Stimulated activated CD8-positive, alpha-beta memory T cell treated with anti-CD3 and anti-CD28 coated beads, Interleukin-4, amount 100 ng/mL, for 4 hours (primary cell): ENCODE data around the gene ARHGAP20.

Experiments used
- DNase-seq, 2 donors: peaks; one replicate each; pipeline ENCODE4 v3.0.0-alpha.2; 2020; ENCODE audit warnings: low read depth in 2 of 2, low spot score in 1 of 2

The ARHGAP20 gene

GRCh38 chr11:110711776-110712658, at the start of gene ARHGAP20:
TSS of gene ARHGAP20 (minus strand) at chr11:110712437. CDS start at chr11:110712231, 206 bp downstream.
- DNase-seq = no peak

DNA sequence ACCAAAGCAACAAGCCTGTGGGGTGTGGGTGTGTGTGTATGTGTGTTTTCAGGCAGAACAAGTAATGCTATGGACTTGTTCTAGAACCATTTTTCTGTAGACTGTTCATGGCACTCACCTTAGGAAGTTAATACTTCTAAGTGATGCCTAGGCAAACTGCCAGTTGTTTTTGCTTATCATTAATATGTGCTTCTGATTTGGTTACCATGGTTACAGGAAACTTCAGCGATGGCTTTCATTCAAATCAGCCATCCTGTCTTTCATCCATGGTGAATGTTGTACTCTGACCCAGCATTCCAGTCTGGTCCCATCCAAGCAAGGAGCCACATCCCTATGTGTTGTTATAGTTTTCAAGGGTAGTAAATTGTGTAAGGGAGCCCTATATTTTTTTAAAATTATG, 49.8 kb upstream of the ARHGAP20 start:
- DNase-seq = no peak

DNA sequence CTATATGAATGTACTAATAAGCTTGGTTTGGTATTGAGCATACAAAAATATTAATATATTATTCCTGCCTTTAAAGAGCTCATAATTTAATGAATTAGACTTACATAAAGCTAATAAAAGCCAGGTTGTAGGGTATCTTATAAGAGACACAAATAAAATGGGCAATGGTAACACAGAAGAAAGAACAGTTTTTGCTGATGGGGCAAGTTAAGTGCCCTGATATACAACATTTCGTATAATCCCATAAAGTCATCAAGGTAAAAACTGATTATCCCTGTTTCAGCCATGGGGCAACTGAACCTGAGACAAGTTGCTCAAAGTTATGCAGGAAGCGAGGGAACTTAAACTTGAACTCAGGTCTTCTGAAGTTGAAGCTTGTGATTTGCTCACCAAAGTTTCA, 48.9 kb upstream of the ARHGAP20 start:
- DNase-seq = no peak

DNA sequence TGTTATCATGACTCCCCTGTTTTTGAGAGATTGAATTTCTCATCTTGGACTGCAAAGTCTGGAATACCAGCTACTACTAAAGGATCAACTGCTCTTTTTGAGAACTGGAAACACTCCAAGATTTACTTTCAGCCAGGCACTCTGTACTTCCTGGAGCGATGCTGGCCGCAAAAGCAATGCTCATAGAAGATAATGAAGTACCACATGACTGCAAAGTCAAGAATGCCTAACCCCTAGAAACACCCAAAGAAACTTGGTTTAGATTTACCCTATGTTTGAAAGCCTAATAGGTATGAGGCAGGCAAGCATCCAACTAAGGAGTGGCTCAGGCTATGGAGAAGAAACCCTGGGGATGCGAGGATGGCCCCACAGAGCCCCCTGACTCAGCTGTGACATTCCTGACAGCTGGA, 47.7 kb upstream of the ARHGAP20 start:
- no peak for DNase-seq

- DNase-seq = no peak
These were observed 45.9 kb upstream of the ARHGAP20 start for GRCh38 chr11:110757962-110758755.

- no peak for DNase-seq
These were observed 44.8 kb upstream of the ARHGAP20 start for GRCh38 chr11:110757066-110757465.

DNA sequence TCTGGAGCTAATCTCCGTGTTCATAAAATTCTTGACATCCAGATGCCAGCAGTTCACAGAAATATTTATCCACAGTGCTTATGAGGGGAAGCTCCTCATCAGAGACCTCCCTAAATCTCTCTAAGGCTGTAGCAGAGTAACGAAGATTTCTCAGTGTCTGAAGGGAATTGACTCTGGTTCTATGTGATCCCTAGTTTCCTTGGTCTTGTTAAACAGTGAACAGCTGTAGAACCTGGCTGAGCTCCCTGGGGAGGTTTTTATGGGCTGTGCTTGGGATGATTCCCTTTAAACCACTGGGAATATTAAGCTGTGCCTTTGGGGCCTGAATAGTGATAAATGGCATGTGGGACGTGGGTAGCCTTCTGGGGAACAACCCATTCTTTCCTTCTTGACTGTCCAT, 43.7 kb upstream of the ARHGAP20 start:
- no peak for DNase-seq

GRCh38 chr11:110752890-110753289, 40.7 kb upstream of the ARHGAP20 start:
- no peak for DNase-seq

DNA sequence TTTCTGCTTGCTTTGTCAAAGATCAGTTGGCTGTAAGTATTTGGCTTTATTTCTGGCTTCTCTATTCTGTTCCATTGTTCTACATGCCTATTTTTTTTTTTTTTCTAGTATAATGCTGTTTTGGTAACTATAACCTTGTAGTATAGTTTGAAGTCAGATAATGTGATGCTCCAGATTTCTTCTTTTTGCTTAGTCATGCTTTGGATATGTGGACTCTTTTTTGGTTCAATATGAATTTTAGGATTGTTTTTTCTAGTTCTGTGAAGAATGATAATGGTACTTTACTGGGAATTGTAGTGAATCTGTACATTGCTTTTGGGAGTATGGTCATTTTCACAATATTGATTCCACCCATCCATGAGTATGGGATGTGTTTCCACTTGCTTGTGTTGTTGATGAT, 37.9 kb upstream of the ARHGAP20 start:
- DNase-seq = no peak

- DNase-seq = no peak
These were observed 35.3 kb upstream of the ARHGAP20 start for GRCh38 chr11:110747531-110747930.

- DNase-seq = no peak
These were observed 26.4 kb upstream of the ARHGAP20 start for GRCh38 chr11:110738641-110739040.

GRCh38 chr11:110737593-110737992, 25.4 kb upstream of the ARHGAP20 start:
- DNase-seq = no peak

GRCh38 chr11:110736171-110736553, 23.9 kb upstream of the ARHGAP20 start:
- no peak for DNase-seq

- no peak for DNase-seq
These were observed 23.4 kb upstream of the ARHGAP20 start for GRCh38 chr11:110735455-110736170.

- no peak for DNase-seq
These were observed 22.6 kb upstream of the ARHGAP20 start for GRCh38 chr11:110734790-110735189.

- DNase-seq = no peak
These were observed 18.5 kb upstream of the ARHGAP20 start for GRCh38 chr11:110730773-110731172.

- no peak for DNase-seq
These were observed 16.6 kb upstream of the ARHGAP20 start for GRCh38 chr11:110728883-110729282.

DNA sequence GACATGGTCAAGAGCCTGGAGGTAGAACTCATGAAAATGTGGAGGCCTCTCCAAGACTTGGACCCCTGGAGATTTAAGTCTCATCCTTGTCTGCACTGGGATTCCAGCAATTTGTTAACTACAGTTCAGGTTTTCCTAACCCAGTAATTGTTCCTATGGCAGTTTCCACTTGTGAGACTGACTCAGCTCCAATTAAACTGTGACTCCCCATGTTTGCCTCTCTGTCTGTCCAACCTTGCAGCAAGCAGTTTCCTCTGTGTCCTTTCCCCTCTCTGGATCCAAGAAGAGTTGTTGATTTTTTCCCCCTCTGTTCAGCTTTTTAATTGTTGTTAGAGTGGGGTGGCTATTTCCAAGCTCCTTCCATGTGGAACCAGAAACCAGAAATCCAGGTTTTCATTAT, 16.2 kb upstream of the ARHGAP20 start:
- no peak for DNase-seq

- DNase-seq = no peak
These were observed 12.1 kb upstream of the ARHGAP20 start for GRCh38 chr11:110724358-110724757.

DNA sequence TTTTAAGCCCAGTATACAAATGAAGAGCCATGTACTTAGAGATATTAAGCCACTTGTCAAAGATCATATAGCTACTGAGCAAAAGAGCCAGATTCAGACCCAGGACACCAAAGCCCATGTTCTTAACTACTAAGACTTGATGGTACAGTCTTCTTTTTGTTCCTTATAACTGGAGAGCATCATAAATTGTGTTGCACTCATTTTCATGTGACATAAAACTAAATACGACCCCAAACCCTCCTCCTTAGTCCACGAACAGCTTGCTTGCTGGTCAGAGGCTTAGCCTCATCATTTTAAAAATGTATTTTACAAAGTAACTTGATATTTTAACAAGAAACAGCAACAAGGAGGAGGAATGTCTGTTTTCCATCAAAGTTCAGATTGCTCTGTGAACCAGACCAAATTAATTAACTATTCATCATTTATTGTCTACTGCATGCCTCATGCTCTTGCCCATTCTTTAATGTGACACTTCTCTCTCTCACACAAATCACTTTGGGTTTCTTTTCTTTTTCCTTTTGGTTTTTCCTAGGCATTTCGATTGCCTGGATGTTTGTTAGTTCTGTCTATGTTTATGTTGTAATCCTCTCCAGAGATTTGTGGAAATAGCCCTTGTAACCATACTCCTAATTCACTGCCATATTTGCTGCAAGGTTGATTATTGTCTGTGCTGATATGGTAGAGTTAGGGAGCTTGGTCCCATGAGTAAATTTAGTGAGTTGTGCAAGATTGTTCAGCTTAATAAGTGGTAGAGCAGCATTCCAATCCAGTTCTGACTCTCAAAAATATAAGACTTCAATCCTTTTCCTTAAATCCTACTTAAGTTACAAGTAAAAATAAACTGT, 8.4 kb upstream of the ARHGAP20 start:
- no peak for DNase-seq

DNA sequence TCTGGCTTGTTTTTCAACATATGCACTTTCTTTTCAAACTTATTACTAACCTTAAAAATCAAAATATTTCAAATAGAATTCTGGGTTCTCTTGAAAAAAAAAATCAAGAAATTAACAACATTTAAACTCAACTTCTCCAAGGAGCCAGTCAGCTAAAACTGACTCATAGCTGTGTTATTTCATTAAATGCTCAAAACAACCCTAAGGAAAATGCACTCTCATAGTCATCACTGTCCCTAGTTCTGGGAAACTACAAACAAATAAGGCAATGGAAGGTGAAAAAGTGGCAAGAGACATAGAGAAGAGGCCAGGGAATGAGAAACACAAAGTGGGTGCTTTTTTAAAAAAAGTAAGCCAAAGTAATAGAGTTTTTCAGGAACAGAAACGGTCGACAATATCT, 4.1 kb upstream of the ARHGAP20 start:
- DNase-seq = no peak
